HepG2 (cell line): ENCODE measurements around the gene TMC8. TPM values are rescaled to one million over a fixed set of nuclear protein-coding genes. Genes with fewer than 3 reads are reported as not detected.
A peak's percentile ranks its signal among the peaks of the same experiment; 100 is the strongest.

Source experiments
- BHLHE40 ChIP-seq: IDR thresholded peaks from 2 replicates; pipeline ENCODE4 v1.6.1; 2011; ENCODE audit warnings: low read length, improper control_type of control experiment
- BORCS8-MEF2B ChIP-seq: sonication (generic); formaldehyde crosslinking; IDR thresholded peaks from 2 replicates; pipeline ENCODE4 v1.8.0; 2022; ENCODE audit warnings: mild to moderate bottlenecking, missing genetic modification reagents
- EEA1 ChIP-seq: sonication (generic); formaldehyde crosslinking; IDR thresholded peaks from 2 replicates; pipeline ENCODE4 v1.5.1; 2020; ENCODE audit warnings: mild to moderate bottlenecking, missing genetic modification reagents, borderline replicate concordance
- EP300 ChIP-seq, 3 experiments: sonication (generic) in 1 of 3; formaldehyde crosslinking in 1 of 3; IDR thresholded peaks; 2 replicates each; pipeline versions ENCODE4 v1.5.1 to v1.6.1; 2011 to 2020; ENCODE audit warnings: low read depth in 2 of 3, low read length in 2 of 3, borderline replicate concordance in 1 of 3, improper control_type of control experiment in 1 of 3, mild to moderate bottlenecking in 1 of 3, missing genetic modification reagents in 1 of 3, moderate library complexity in 1 of 3
- FOXA3 ChIP-seq: IDR thresholded peaks from 2 replicates; pipeline ENCODE4 v1.6.1; 2016; ENCODE audit warnings: missing genetic modification reagents, missing compliant biosample characterization
- FUBP1 ChIP-seq: sonication (generic); formaldehyde crosslinking; IDR thresholded peaks from 2 replicates; pipeline ENCODE4 v1.5.1; 2020; ENCODE audit warnings: missing genetic modification reagents, mild to moderate bottlenecking, borderline replicate concordance
- HMG20A ChIP-seq: IDR thresholded peaks from 2 replicates; pipeline ENCODE4 v1.6.1; 2016; ENCODE audit warnings: borderline replicate concordance
- KLF9 ChIP-seq: IDR thresholded peaks from 2 replicates; pipeline ENCODE4 v1.6.1; 2016; ENCODE audit warnings: low read depth
- MAF1 ChIP-seq: sonication (generic); formaldehyde crosslinking; IDR thresholded peaks from 2 replicates; pipeline ENCODE4 v1.5.0; 2020; ENCODE audit warnings: missing genetic modification reagents, borderline replicate concordance
- PCBP1 ChIP-seq: fragments of 200-400 bp; formaldehyde crosslinking; IDR thresholded peaks from 2 replicates; pipeline ENCODE4 v1.6.1; 2017; ENCODE audit warnings: mild to moderate bottlenecking, low read depth, low read length, borderline replicate concordance
- PRDM10 ChIP-seq: sonication (generic); formaldehyde crosslinking; IDR thresholded peaks from 2 replicates; pipeline ENCODE4 v1.4.0; 2020; ENCODE audit warnings: low read depth, missing genetic modification reagents
- RBM22 ChIP-seq: fragments of 200-400 bp; formaldehyde crosslinking; optimal IDR thresholded peaks from 2 replicates; pipeline ENCODE3; 2017; ENCODE audit warnings: mild to moderate bottlenecking, low read length, moderate library complexity
- REL ChIP-seq: sonication (generic); formaldehyde crosslinking; conservative IDR thresholded peaks from 2 replicates; pipeline ENCODE4 v1.8.0; 2022; ENCODE audit warnings: mild to moderate bottlenecking, missing genetic modification reagents, moderate library complexity
- SMARCE1 ChIP-seq: fragments of 450-650 bp; IDR thresholded peaks from 2 replicates; pipeline ENCODE4 v1.6.1; 2017; ENCODE audit warnings: borderline replicate concordance
- SNAPC2 ChIP-seq: sonication (generic); formaldehyde crosslinking; IDR thresholded peaks from 2 replicates; pipeline ENCODE4 v1.8.1; 2022; ENCODE audit warnings: mild to moderate bottlenecking, missing genetic modification reagents
- THYN1 ChIP-seq: sonication (generic); formaldehyde crosslinking; IDR thresholded peaks from 2 replicates; pipeline ENCODE4 v1.8.1; 2023; ENCODE audit warnings: low read depth, mild to moderate bottlenecking, moderate library complexity, missing genetic modification reagents, borderline replicate concordance
- TOPORS ChIP-seq: sonication (generic); formaldehyde crosslinking; IDR thresholded peaks from 2 replicates; pipeline ENCODE4 v1.8.0; 2023; ENCODE audit warnings: mild to moderate bottlenecking, missing genetic modification reagents
- ZBTB43 ChIP-seq: sonication (generic); formaldehyde crosslinking; conservative IDR thresholded peaks from 2 replicates; pipeline ENCODE4 v1.4.0; 2020; ENCODE audit warnings: missing genetic modification reagents
- ZMYM3 ChIP-seq: sonication (generic); formaldehyde crosslinking; IDR thresholded peaks from 2 replicates; pipeline ENCODE4 v1.5.1; 2020; ENCODE audit warnings: mild to moderate bottlenecking, missing genetic modification reagents
- ZNF766 ChIP-seq: sonication (generic); formaldehyde crosslinking; IDR thresholded peaks from 2 replicates; pipeline ENCODE4 v1.5.0; 2020; ENCODE audit warnings: missing genetic modification reagents, borderline replicate concordance
- ZNF777 ChIP-seq: sonication (generic); formaldehyde crosslinking; IDR thresholded peaks from 2 replicates; pipeline ENCODE4 v1.4.0; 2020; ENCODE audit warnings: missing genetic modification reagents
- polyA plus RNA-seq, 8 experiments: library from polyadenylated mRNA; depleted of rRNA in 3 of 8; stranded (reverse) in 7 of 8; unstranded in 1 of 8; fragments of >200 nt; fragmentation: Illumina TruSeq in 4 of 8; extraction: Trizol in 4 of 8; gene quantifications; 2 replicates each; pipeline versions ENCODE4 v1.2.1 to v1.2.3, GENCODE V29; 2011 to 2016; ENCODE audit warnings: low read depth in 4 of 8, missing spikeins in 1 of 8, mixed read lengths in 1 of 8; ENCODE audit not compliant: insufficient read depth in 1 of 8
- total RNA-seq, 5 experiments: library from RNA; depleted of rRNA; stranded (reverse); fragments of >200 nt; fragmentation: Illumina TruSeq; extraction: Trizol; gene quantifications; 2 replicates each; pipeline ENCODE4 v1.2.3, GENCODE V29; 2016; ENCODE audit warnings: low read depth in 1 of 5

TMC8 gene
- total and polyA plus RNA-seq, 2 of the 13 experiments (the other 11 are each of a cell fraction or from before 2014, with no cell fraction given) = 0.53 to 7.8 TPM

GRCh38 chr17:78186692-78187595, 56.4 kb downstream of the TMC8 start, which contains the start of the genes AFMID and TK1 (continued):
- TF ChIP-seq PRDM10 (CRISPR knock-in tag) (no peak; the same call in none of the 2 replicates), HMG20A (no peak), REL (CRISPR knock-in tag) (peak; percentile 100), EEA1 (CRISPR knock-in tag) (peak; percentile 85; the same call in 1 of the 2 replicates), TOPORS (peak; percentile 99), THYN1 (CRISPR knock-in tag) (peak; percentile 99), SMARCE1 (no peak), FUBP1 (CRISPR knock-in tag) (no peak; the same call in 1 of the 2 replicates), MAF1 (CRISPR knock-in tag) (peak; percentile 94), ZNF766 (CRISPR knock-in tag) (peak; percentile 79; the same call in 1 of the 2 replicates), FOXA3 (CRISPR knock-in tag) (peak; percentile 53), ZNF777 (CRISPR knock-in tag) (peak; percentile 72), BORCS8-MEF2B (CRISPR knock-in tag) (peak; percentile 100), KLF9 (CRISPR knock-in tag) (peak; percentile 80; the same call in 1 of the 2 replicates), BHLHE40 (peak; percentile 58; the same call in 1 of the 2 replicates), RBM22 (no peak), PCBP1 (peak; percentile 99), ZMYM3 (CRISPR knock-in tag) (no peak; the same call in 1 of the 2 replicates), EP300 (IDR thresholded peaks at IDR 0.05; ENCODE audit: low read depth in 2 of 2, low read length in 2 of 2) (peak; percentile 29 to 31; a peak in 1 of 4 replicates), EP300 (CRISPR knock-in tag; IDR thresholded peaks at IDR 0.05; ENCODE audit: borderline replicate concordance) (0 out of 2 replicates have a peak, but pooled peaks have one; percentile 20), ZBTB43 (CRISPR knock-in tag) (peak; percentile 87; the same call in 1 of the 2 replicates), SNAPC2 (CRISPR knock-in tag) (peak; percentile 99)
